Hematopoietic multipotent progenitor cell treated with erythropoietin and hydrocortisone succinate and interleukin-3 and kit ligand, for 17 days (in vitro differentiated cells): Measurements from ENCODE around the gene PCCA.

ENCODE experiments used
- DNase-seq: peaks from one replicate; pipeline ENCODE4 v3.0.0-alpha.2; 2015; ENCODE audit warnings: low spot score

PCCA gene

GRCh38 chr13:100470866-100471505, 382.1 kb downstream of the PCCA start:
- no peak for DNase-seq

DNA sequence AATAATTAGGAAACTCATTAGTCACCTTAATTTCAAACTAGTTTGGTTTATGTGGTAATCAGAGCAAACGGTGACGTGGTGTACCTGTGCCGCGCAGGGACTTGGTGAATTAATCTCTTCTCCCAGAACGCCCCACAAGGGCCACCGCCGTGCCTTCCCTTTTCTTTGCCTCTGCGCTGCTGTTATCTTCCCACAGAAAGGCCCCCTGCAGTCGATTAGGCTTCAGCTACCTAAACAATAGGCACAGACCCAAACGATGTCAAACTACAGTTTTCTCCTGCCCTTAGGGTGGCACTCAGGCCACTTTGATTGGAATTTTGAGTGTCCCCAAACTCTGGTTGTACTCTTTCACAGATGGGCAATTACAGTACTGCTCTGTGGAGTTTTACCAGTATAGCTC, 384.2 kb downstream of the PCCA start:
- DNase-seq, result no peak

DNA sequence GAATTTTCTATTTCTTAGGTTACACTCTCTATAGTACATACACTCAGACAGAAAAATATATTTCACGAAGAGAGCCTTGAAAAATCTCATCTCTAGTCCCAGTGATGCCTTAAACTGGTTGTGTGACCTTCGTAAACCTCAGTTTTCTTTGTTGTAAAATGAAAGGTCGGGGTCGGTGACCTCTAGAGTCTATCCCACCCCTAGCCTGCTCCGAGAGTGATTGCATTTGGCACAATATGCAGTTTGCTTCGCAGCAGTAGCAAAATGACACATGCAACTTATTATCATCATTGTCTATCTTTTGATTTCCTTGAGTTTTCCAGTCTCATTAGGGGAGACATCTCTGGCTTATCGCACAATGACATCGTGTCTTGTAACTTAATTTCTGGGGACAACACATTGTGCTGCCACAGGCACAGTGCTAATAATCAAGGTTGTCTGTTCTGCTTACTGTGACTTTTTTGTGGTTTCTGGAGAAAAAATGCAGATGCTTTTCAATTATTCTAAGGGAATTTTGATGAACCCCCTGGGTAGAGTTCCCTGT, 384.7 kb downstream of the PCCA start:
- DNase-seq, result no peak

GRCh38 chr13:100476963-100477362, 388.1 kb downstream of the PCCA start:
- DNase-seq, result no peak

- no peak for DNase-seq
These were observed 389.4 kb downstream of the PCCA start for GRCh38 chr13:100478107-100478809.

- DNase-seq, result no peak
These were observed 391.8 kb downstream of the PCCA start for GRCh38 chr13:100480676-100481075.

- DNase-seq, result no peak
These were observed 394.2 kb downstream of the PCCA start for GRCh38 chr13:100483139-100483538.

DNA sequence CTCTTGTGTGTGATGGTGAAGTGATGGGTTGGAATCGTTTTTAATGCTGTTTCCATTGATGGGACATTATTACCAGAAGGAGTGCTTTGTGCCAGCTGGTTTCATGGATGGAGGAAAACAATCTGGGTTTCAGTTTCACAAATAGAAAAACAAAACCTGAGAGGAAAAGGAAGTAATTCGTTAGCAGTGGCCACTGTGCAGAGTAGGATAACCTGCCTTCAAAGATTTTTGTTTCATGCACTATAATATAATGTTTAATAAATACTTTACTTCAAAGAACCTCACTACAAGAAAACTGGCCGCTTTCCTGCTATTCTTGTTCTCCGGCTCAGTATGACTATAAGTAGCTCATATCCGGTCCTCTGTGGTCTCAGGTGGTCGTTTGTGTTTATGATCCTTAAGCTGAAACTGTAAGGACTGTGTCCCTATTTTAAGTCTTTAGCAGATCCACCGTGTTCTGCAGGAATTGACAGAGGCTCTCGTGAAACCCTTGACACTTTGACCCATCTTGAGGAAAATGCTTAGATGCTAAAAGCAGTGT, 395.0 kb downstream of the PCCA start:
- DNase-seq, result no peak

DNA sequence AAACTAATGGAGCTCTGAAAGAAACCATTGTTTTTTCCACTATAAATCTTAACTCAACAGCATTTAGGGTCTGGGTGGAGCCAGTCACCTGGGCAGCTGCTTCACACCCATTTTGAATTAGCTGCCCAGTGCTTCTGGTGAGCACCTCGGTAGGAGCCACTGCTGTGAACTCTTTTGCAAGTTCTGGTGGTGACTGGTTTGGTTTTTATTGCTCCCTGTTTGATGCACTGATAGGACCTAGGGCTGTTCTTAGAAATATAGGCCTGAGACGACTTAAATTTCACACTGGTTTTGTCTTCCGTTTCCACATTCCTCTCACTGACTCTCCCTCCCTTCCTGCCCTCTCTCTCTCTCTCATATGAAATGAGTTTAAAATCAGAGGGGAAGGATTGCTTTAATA, 395.8 kb downstream of the PCCA start:
- no peak for DNase-seq

DNA sequence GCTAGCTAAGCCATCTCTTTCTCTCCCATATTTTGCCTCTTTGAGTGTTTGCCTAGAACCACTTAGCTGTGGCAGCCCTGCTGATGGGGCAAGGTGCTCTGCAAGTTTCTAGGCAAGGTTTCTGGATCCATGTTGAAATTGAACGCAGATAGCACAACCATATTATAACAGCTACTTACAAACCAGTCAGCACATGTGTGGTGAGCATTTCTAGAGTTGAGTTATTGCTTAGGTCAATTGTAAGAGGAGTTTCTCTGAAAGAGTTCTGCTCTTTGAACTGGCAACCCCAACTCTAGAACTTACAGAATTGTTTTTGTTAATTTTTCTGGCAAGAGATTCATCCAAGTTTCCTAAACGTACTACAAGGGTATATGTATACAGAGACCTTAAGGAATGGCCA, 396.4 kb downstream of the PCCA start:
- no peak for DNase-seq

GRCh38 chr13:100490692-100491091, 401.8 kb downstream of the PCCA start:
- no peak for DNase-seq

DNA sequence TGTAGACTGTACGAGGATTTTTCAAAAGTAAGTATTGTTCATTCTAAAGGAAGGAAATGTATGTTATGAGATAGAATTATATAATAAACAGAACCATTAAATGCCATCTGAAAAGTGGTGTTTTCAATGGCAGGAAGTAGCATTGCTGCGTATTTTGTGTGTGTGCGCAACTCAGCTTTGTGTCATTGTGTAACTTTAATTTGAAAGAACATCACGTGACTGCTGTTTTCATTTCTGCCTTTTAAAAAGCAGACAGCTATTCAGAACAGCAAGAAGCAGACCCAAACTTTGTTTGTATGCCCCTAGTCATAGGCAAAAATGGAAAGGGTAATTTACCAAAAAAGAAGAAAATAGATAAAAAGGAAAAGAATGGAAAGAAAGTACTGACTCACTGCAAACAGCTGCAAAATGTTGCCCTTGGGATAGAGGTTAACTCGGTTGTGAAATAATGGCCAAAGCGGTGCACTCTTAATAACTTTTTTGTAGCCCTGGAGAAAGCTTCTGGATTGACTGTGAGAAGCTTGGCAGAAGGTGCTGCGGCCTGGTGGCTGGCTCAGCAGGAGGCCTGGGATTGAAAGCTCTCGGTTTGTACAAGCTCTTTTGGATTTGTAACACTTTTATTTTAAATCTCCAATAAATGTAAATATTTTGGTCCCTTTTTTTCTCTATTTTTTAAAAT, 402.4 kb downstream of the PCCA start:
- DNase-seq, result no peak

GRCh38 chr13:100493418-100493817, 404.5 kb downstream of the PCCA start:
- DNase-seq, result no peak

GRCh38 chr13:100495455-100495854, 406.6 kb downstream of the PCCA start:
- DNase-seq, result no peak

- no peak for DNase-seq
These were observed 408.5 kb downstream of the PCCA start for GRCh38 chr13:100497389-100497788.

- DNase-seq, result no peak
These were observed 413.6 kb downstream of the PCCA start for GRCh38 chr13:100502446-100502845.

- no peak for DNase-seq
These were observed 414.7 kb downstream of the PCCA start for GRCh38 chr13:100503622-100504021.

DNA sequence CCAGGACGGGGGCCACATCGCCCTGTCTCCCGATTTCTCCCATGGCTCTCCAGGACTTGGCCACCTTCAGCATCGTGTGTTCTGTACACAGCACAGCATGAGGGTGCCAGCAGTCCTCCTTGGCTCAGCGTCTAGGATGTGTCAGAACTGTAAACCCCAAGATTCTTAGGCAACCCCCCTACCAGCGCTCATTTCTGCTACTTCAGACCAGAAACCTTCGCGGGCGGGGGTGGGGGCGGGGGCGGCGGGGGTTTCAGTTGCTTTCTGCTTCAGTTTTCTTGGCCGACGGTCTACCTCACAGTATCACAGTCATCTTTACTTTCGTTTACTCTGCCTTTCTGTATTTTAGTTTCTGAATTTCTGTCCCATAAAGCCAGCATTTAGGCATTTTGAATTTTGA, 417.3 kb downstream of the PCCA start:
- DNase-seq, result no peak

DNA sequence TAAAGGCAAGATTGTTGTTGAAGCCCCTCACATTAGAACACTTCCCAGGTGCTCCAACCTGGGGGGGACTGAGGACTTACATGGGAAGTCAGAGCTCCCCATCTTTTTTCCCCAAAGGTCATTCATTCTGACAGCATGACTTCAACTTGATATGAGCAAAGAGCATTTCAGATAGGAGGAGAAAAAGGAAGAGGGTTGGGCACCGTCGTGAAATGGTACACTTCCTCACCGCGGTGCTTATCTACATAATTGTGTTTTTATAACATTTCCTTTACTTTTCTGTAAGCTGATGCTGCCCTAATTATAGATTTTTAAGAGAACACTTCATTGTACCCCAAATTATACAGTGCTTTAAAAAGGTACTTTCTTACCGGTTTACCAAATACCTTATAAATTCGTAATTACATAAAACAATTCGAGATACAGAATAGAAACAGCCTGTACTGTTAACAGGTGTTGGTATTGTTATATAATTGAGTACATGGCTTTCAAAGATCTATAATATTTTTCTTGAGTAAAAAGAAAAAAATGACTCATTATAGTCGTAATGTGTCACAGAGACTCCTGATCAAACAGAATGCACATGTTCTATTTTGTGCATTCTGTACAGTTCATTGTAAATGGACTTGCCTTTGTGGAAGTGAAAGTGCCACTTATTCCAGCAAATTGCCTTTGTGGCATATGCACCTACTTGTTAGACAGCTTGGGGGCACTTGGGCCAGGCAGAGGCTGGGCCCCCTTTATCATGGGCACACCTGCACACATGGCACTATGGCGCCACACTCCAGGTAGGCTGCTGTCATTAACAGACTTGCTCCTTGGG, 417.9 kb downstream of the PCCA start:
- no peak for DNase-seq

DNA sequence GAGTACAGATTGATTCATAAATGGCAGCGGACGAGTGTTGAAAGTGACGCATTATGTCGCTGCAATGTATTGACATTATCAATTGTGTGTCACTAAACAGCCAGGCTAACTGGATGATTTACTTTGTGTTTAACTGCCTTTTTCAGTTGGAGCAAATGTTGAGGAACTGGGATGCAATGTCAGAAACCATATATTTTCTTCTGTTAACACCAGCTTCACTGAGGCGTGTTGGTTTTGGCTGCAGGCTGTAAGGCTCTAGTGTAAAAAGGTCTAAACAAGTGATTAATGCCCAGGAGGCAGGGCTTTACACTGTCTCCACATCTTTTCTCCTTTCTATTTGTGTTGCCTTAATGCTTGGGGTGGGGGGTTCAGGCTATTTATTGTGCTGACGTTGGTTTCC, 419.6 kb downstream of the PCCA start:
- DNase-seq, result no peak

- DNase-seq, result no peak
These were observed 420.1 kb downstream of the PCCA start for GRCh38 chr13:100508996-100509395.
